ENCODE measurements around the gene RASA3. TPM values are rescaled to one million over a fixed set of nuclear protein-coding genes. Genes with fewer than 3 reads are reported as not detected.
"Not testable (repeated sequence)": the region's sequence is repeated elsewhere in the genome, so short reads cannot be mapped to it uniquely, and the experiment has no call there.

The RASA3 gene
- polyA plus RNA-seq, 1 experiment, result 31.4 TPM

DNA sequence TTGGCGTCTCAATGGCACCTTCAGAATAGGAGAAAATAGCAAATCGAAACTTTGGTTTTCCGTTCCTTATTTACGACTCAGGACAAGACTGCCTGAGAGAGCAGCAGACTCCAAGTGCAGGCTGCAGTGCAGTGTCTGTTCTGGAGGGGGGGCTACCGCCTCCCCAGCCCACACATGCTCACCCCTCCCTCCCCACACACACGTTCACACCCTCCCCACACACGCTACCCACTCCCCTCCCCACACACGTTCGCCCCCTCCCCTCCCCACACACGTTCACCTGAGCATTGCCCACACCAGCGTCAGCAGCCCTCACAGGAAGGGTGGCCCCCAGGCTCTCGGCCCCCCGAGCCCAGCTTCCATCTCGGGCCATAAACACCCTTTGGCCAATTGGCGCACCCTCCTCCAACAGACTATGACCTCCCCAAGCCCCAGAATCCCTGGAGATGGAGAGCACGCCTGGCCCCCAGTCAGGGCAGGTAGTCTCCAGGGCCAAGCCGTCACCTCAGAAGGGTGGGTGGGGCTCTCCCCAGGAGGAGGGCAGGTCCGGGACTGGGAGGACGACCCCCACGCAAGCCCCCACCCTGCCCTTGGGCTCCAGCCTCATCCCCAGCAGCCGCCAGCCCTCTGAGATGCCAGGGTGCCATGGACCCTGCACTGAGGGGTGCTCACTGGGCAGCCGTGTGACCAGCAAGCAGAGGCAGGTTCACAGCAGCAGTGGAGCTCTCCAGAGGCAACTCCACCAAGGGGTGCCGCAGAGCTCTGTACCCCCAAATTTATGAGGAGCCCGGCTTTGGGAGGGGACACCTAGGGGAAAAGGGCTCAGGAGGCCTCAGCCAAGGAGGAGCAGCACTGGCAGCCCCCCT, 27.5 kb downstream of the RASA3 start:
- no peaks in the 10 kb centered on the region for H3K27me3 ChIP-seq (ENCODE audit: control insufficient read depth, insufficient read depth, low read length)
- DNase-seq (ENCODE audit: low read depth), result no peak
- H3K4me3 ChIP-seq (ENCODE audit: low read depth, low read length), result no peak overlapping the region
- H3K36me3 ChIP-seq (ENCODE audit: control insufficient read depth, insufficient read depth, low read length), result peaks cover 4% of the 10 kb centered on the region
- TF ChIP-seq, protein P1, sequence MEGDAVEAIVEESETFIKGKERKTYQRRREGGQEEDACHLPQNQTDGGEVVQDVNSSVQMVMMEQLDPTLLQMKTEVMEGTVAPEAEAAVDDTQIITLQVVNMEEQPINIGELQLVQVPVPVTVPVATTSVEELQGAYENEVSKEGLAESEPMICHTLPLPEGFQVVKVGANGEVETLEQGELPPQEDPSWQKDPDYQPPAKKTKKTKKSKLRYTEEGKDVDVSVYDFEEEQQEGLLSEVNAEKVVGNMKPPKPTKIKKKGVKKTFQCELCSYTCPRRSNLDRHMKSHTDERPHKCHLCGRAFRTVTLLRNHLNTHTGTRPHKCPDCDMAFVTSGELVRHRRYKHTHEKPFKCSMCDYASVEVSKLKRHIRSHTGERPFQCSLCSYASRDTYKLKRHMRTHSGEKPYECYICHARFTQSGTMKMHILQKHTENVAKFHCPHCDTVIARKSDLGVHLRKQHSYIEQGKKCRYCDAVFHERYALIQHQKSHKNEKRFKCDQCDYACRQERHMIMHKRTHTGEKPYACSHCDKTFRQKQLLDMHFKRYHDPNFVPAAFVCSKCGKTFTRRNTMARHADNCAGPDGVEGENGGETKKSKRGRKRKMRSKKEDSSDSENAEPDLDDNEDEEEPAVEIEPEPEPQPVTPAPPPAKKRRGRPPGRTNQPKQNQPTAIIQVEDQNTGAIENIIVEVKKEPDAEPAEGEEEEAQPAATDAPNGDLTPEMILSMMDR (IDR thresholded peaks at IDR 0.05; ENCODE audit: insufficient read depth, low read depth, low read length), result no peak
- CTCF ChIA-PET, result no interaction called here
- POLR2A ChIA-PET, result no interaction called here

DNA sequence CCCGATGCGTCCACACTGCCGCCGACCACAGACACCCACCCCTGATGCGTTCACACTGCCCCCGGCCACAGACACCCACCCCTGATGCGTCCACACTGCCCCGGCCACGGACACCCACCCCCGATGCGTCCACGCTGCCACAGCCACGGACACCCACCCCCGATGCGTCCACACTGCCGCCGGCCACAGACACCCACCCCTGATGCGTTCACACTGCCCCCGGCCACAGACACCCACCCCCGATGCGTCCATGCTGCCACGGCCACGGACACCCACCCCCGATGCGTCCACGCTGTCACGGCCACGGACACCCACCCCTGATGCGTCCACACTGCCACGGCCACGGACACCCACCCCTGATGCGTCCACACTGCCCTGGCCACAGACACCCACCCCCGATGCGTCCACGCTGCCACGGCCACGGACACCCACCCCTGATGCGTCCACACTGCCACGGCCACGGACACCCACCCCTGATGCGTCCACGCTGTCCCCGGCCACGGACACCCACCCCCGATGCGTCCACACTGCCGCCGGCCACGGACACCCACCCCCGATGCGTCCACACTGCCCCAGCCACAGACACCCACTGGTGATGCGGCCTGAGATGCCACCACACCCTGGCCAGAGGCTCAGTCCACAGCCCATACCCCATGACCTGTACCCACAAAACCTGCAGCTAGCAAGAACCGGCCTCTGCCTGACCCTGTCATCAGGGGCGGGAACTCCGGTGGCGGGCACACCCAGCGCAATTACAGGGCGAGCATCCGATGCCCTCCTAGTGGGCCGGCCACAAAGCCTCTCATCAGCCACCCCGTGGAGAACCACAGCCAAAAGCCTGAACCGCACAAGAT, 28.4 kb downstream of the RASA3 start:
- ChIA-PET CTCF (no interaction called here), POLR2A (no interaction called here)
- TF ChIP-seq, protein P1 (IDR thresholded peaks at IDR 0.05; ENCODE audit: insufficient read depth, low read depth, low read length), result no peak
- Histone ChIP-seq H3K36me3 (ENCODE audit: control insufficient read depth, insufficient read depth, low read length) (peaks cover 4% of the 10 kb centered on the region), H3K4me3 (ENCODE audit: low read depth, low read length) (no peak overlapping the region), H3K27me3 (ENCODE audit: control insufficient read depth, insufficient read depth, low read length) (no peaks in the 10 kb centered on the region)
- DNase-seq (ENCODE audit: low read depth), result no peak

DNA sequence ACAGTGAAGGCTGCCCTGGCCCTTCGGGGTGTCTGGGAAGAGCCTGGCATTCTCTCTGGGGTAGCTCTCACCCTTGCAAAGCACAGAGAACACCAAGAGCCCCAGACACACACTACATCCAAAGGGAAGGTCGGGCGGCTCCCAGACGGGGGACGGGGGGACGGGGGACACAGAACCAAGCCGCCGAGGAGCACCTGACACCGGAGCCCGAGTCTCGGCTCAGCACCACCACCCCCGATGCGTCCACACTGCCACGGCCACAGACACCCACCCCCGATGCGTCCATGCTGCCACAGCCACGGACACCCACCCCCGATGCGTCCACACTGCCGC, 29.2 kb downstream of the RASA3 start:
- CTCF ChIA-PET; DNase-seq (ENCODE audit: low read depth); H3K36me3 ChIP-seq (ENCODE audit: control insufficient read depth, insufficient read depth, low read length); POLR2A ChIA-PET; H3K4me3 ChIP-seq (ENCODE audit: low read depth, low read length); H3K27me3 ChIP-seq (ENCODE audit: control insufficient read depth, insufficient read depth, low read length): not testable (repeated sequence)

DNA sequence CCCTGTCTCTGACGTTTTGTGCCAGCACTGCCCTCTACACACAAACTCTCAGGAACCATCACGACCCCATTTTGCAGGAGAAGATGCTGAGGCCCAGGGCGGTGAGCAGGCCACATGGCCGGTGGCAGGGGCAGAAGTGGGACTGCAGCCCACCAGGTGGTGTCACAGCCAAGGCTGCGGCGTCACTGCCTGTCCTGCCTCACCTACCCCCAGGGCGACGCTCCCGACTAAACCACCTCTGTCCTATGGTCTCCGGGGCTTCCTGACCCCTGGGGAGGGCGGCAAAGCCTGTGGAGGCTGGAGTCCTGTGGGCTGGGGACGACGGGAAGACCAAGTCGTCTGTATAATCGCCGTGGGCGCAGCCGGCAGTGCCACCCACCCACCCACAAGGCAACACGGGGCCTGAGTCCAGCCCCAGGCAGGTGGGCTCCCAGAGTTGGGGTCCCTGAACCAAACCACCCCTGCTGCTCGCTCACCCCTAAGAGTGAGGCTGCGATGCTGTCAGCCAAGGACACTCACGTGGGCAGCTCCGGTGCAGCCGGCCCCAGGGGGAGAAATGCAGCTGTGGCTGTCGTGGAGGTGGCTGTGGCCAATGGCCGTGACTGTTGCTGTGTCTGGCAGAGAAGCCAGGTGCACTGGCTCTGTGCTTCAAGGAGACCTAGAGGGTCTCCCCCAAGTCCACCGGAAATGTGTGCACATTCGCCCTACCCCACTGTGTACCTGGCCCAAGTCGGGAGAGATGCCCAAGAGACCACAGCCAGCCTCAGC, 29.7 kb downstream of the RASA3 start:
- ChIA-PET CTCF (no interaction called here), POLR2A (no interaction called here)
- Histone ChIP-seq H3K4me3 (ENCODE audit: low read depth, low read length) (no peak overlapping the region), H3K27me3 (ENCODE audit: control insufficient read depth, insufficient read depth, low read length) (no peaks in the 10 kb centered on the region), H3K36me3 (ENCODE audit: control insufficient read depth, insufficient read depth, low read length) (peaks cover 4% of the 10 kb centered on the region)
- TF ChIP-seq, protein P1 (IDR thresholded peaks at IDR 0.05; ENCODE audit: insufficient read depth, low read depth, low read length), result no peak
- DNase-seq (ENCODE audit: low read depth), result no peak

DNA sequence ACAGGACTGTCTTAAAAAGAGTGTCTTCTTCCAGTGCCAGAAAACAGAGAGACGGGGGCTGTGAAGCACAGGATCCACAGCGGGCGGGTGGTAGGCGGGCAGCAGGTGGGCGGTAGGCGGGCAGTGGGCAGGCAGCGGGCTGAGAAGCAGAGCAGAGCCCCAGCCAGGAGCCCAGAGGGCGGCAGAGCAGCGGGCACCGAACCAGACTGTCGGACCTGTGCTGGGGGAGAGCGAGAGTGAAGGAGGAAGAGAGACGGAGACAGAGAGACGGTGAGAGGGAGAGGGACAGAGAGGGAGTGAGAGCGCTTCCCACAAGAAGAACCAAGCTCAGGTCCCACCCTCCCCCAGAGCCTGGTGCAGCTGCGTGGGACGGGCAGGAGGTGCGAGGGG, 30.3 kb downstream of the RASA3 start:
- CTCF ChIA-PET, result no interaction called here
- TF ChIP-seq, protein P1 (IDR thresholded peaks at IDR 0.05; ENCODE audit: insufficient read depth, low read depth, low read length), result no peak
- DNase-seq (ENCODE audit: low read depth), result no peak
- Histone ChIP-seq H3K27me3 (ENCODE audit: control insufficient read depth, insufficient read depth, low read length) (no peaks in the 10 kb centered on the region), H3K4me3 (ENCODE audit: low read depth, low read length) (no peak overlapping the region), H3K36me3 (ENCODE audit: control insufficient read depth, insufficient read depth, low read length) (peaks cover 3% of the 10 kb centered on the region)
- POLR2A ChIA-PET, result no interaction called here

Data from BJ (cell line).